ENCODE measurements around the gene COA1.

COA1 gene

DNA sequence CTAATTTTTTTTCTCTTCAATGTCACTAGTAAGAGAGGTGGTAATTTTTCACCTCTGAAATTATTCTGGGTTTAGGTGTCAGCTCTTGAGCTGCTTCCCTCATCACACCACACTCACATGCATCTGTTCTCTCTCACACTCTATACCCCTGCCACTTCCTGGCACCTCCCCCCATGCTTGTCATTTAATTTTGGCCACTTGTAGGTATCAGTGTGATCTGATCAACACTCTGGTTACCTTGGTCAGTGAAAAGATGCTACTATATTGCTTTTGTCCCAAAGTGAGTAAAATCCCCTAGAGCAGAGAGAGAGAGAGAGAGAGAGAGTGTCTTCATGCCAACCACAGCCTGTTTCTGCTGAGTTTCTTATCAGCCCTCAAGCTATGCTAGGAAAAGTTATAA, 103.9 kb downstream of the COA1 start:
- TF ChIP-seq CSDC2 (CRISPR knock-in tag; IDR thresholded peaks at IDR 0.05) (no peak), ZNF8 (CRISPR knock-in tag; IDR thresholded peaks at IDR 0.05) (no peak), ZFP3 (CRISPR knock-in tag; IDR thresholded peaks at IDR 0.05) (no peak), ISL1 (CRISPR knock-in tag; IDR thresholded peaks at IDR 0.05) (no peak), SNAI2 (CRISPR knock-in tag; IDR thresholded peaks at IDR 0.05) (no peak)

DNA sequence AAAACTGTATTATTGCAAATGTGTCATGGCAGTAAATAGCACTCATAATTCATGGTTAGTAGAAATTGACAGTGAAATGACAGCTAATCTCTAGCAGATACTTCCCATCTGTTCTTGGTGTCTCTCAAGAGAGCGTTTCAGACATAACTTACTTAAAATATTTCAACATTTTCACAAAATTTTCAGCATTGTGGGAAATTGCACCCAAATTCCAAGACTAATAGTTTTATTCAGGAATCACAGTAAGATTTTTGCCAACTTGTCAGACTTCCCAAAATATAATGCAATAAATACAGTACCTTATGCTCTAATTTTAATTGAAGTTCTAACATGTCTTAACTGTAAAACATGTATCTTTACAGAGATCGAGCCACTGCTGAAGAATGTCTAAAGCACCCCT, 105.2 kb downstream of the COA1 start:
- TF ChIP-seq ZFP30 (CRISPR knock-in tag; IDR thresholded peaks at IDR 0.05) (no peak), RARB (CRISPR knock-in tag; IDR thresholded peaks at IDR 0.05) (no peak), GLIS3 (CRISPR knock-in tag; IDR thresholded peaks at IDR 0.05) (no peak), ESRRG (CRISPR knock-in tag; IDR thresholded peaks at IDR 0.05) (no peak), ZFP3 (CRISPR knock-in tag; IDR thresholded peaks at IDR 0.05) (no peak), OSR1 (CRISPR knock-in tag; IDR thresholded peaks at IDR 0.05) (no peak), TOX (CRISPR knock-in tag; IDR thresholded peaks at IDR 0.05; ENCODE audit: borderline replicate concordance) (no peak), ZNF8 (CRISPR knock-in tag; IDR thresholded peaks at IDR 0.05) (no peak), TCF4 (CRISPR knock-in tag; IDR thresholded peaks at IDR 0.05; ENCODE audit: borderline replicate concordance) (no peak), ISL1 (CRISPR knock-in tag; IDR thresholded peaks at IDR 0.05) (no peak), ZNF565 (CRISPR knock-in tag; conservative IDR thresholded peaks at IDR 0.05; ENCODE audit: low read depth) (no peak), ARNTL (CRISPR knock-in tag; IDR thresholded peaks at IDR 0.05; ENCODE audit: borderline replicate concordance, low read depth) (no peak), BACH2 (CRISPR knock-in tag; IDR thresholded peaks at IDR 0.05; ENCODE audit: borderline replicate concordance) (no peak), ZNF70 (CRISPR knock-in tag; IDR thresholded peaks at IDR 0.05) (no peak), SNAI2 (CRISPR knock-in tag; IDR thresholded peaks at IDR 0.05) (no peak)
- TF ChIP-seq, protein P1, sequence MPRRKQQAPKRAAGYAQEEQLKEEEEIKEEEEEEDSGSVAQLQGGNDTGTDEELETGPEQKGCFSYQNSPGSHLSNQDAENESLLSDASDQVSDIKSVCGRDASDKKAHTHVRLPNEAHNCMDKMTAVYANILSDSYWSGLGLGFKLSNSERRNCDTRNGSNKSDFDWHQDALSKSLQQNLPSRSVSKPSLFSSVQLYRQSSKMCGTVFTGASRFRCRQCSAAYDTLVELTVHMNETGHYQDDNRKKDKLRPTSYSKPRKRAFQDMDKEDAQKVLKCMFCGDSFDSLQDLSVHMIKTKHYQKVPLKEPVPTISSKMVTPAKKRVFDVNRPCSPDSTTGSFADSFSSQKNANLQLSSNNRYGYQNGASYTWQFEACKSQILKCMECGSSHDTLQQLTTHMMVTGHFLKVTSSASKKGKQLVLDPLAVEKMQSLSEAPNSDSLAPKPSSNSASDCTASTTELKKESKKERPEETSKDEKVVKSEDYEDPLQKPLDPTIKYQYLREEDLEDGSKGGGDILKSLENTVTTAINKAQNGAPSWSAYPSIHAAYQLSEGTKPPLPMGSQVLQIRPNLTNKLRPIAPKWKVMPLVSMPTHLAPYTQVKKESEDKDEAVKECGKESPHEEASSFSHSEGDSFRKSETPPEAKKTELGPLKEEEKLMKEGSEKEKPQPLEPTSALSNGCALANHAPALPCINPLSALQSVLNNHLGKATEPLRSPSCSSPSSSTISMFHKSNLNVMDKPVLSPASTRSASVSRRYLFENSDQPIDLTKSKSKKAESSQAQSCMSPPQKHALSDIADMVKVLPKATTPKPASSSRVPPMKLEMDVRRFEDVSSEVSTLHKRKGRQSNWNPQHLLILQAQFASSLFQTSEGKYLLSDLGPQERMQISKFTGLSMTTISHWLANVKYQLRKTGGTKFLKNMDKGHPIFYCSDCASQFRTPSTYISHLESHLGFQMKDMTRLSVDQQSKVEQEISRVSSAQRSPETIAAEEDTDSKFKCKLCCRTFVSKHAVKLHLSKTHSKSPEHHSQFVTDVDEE (CRISPR knock-in tag; IDR thresholded peaks at IDR 0.05) = no peak
- TF ChIP-seq, protein P2, sequence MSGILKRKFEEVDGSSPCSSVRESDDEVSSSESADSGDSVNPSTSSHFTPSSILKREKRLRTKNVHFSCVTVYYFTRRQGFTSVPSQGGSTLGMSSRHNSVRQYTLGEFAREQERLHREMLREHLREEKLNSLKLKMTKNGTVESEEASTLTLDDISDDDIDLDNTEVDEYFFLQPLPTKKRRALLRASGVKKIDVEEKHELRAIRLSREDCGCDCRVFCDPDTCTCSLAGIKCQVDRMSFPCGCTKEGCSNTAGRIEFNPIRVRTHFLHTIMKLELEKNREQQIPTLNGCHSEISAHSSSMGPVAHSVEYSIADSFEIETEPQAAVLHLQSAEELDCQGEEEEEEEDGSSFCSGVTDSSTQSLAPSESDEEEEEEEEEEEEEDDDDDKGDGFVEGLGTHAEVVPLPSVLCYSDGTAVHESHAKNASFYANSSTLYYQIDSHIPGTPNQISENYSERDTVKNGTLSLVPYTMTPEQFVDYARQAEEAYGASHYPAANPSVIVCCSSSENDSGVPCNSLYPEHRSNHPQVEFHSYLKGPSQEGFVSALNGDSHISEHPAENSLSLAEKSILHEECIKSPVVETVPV (CRISPR knock-in tag; IDR thresholded peaks at IDR 0.05) = no peak
- TF ChIP-seq, protein P3, sequence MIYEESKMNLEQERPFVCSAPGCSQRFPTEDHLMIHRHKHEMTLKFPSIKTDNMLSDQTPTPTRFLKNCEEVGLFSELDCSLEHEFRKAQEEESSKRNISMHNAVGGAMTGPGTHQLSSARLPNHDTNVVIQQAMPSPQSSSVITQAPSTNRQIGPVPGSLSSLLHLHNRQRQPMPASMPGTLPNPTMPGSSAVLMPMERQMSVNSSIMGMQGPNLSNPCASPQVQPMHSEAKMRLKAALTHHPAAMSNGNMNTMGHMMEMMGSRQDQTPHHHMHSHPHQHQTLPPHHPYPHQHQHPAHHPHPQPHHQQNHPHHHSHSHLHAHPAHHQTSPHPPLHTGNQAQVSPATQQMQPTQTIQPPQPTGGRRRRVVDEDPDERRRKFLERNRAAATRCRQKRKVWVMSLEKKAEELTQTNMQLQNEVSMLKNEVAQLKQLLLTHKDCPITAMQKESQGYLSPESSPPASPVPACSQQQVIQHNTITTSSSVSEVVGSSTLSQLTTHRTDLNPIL (CRISPR knock-in tag; IDR thresholded peaks at IDR 0.05; ENCODE audit: low read depth) = no peak
- TF ChIP-seq, protein P4, sequence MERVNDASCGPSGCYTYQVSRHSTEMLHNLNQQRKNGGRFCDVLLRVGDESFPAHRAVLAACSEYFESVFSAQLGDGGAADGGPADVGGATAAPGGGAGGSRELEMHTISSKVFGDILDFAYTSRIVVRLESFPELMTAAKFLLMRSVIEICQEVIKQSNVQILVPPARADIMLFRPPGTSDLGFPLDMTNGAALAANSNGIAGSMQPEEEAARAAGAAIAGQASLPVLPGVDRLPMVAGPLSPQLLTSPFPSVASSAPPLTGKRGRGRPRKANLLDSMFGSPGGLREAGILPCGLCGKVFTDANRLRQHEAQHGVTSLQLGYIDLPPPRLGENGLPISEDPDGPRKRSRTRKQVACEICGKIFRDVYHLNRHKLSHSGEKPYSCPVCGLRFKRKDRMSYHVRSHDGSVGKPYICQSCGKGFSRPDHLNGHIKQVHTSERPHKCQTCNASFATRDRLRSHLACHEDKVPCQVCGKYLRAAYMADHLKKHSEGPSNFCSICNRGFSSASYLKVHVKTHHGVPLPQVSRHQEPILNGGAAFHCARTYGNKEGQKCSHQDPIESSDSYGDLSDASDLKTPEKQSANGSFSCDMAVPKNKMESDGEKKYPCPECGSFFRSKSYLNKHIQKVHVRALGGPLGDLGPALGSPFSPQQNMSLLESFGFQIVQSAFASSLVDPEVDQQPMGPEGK (CRISPR knock-in tag; IDR thresholded peaks at IDR 0.05; ENCODE audit: borderline replicate concordance) = no peak; the same call in 1 of the 2 replicates
- TF ChIP-seq, protein P5, sequence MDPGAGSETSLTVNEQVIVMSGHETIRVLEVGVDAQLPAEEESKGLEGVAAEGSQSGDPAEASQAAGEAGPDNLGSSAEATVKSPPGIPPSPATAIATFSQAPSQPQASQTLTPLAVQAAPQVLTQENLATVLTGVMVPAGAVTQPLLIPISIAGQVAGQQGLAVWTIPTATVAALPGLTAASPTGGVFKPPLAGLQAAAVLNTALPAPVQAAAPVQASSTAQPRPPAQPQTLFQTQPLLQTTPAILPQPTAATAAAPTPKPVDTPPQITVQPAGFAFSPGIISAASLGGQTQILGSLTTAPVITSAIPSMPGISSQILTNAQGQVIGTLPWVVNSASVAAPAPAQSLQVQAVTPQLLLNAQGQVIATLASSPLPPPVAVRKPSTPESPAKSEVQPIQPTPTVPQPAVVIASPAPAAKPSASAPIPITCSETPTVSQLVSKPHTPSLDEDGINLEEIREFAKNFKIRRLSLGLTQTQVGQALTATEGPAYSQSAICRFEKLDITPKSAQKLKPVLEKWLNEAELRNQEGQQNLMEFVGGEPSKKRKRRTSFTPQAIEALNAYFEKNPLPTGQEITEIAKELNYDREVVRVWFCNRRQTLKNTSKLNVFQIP (CRISPR knock-in tag; IDR thresholded peaks at IDR 0.05; ENCODE audit: borderline replicate concordance, low read depth) = no peak
- no peak for ATAC-seq

More for the DNA sequence above, 103.9 kb downstream of the COA1 start:
- ATAC-seq = peak; percentile 3

DNA sequence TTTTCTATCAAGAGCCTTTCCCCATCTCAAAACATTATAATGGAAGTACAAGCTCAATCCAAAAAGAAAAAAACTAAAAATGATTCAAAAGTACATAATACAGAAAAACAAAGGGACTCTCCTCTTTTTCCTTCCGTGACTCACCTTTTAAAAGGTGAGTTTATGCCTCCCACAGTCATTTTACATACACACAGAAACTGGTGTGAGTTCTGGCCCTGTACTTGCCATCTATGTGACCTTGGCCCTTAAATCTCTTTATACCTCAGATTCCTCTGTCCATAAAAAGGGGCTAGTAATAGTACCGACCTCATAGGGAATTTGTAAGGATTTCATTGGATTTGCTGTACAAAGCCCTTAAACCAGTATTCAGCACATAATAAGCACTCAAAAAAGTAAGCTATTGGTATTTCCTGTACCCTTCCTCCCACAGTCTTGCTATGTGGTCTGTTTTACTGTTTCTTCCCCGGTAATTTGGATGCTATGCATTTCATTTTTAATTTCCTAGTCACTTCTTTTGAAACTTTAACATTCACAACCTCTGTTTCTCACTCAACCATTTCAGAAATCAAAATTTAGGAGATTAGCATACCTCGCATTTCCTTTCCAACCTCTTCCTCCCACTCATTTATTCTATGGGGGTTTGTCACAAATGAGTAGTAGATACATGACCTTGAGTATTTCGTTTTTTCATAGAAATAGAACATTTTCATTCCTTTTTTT, 107.4 kb downstream of the COA1 start:
- peak; percentile 13 for ATAC-seq
- TF ChIP-seq ARNTL (CRISPR knock-in tag; IDR thresholded peaks at IDR 0.05; ENCODE audit: borderline replicate concordance, low read depth) (no peak), ESRRG (CRISPR knock-in tag; IDR thresholded peaks at IDR 0.05) (no peak), PPARA (CRISPR knock-in tag; IDR thresholded peaks at IDR 0.05; ENCODE audit: borderline replicate concordance) (no peak), TCF4 (CRISPR knock-in tag; IDR thresholded peaks at IDR 0.05; ENCODE audit: borderline replicate concordance) (no peak), ZC3H10 (CRISPR knock-in tag; IDR thresholded peaks at IDR 0.05) (no peak), ISL1 (CRISPR knock-in tag; IDR thresholded peaks at IDR 0.05) (no peak), OSR1 (CRISPR knock-in tag; IDR thresholded peaks at IDR 0.05) (no peak), TOX (CRISPR knock-in tag; IDR thresholded peaks at IDR 0.05; ENCODE audit: borderline replicate concordance) (no peak), ZNF70 (CRISPR knock-in tag; IDR thresholded peaks at IDR 0.05) (no peak), GLIS3 (CRISPR knock-in tag; IDR thresholded peaks at IDR 0.05) (no peak)
- TF ChIP-seq, protein P5 (CRISPR knock-in tag; IDR thresholded peaks at IDR 0.05; ENCODE audit: borderline replicate concordance, low read depth) = no peak
- TF ChIP-seq, protein P4 (CRISPR knock-in tag; IDR thresholded peaks at IDR 0.05; ENCODE audit: borderline replicate concordance) = no peak

Data from SK-N-SH treated with all-trans-retinoic acid at 6 μM for 48 hours (cell line).